HCT116 (cell line): ENCODE results near the gene C15orf61. TPM values are rescaled to one million over a fixed set of nuclear protein-coding genes. Genes with fewer than 3 reads are reported as not detected.

ENCODE experiments used
- ATAC-seq: fragments of 200-7000 bp; cut with Tn5 transposase; 2 replicates; pipeline ENCODE4 v1.9.1; 2020; ENCODE audit warnings: mild to moderate bottlenecking, moderate library complexity
- BruUV-seq: library from RNA; stranded (reverse); fragments of 400-500 nt; replicated peaks from 2 replicates; lab custom pipeline; 2021; lab: Mats Ljungman, UMichigan
- CTCF ChIA-PET: fragments of 300-600 bp; sonication (Branson Sonifier 250); formaldehyde crosslinking; loops from one replicate; lab custom pipeline; 2021; ENCODE audit warnings: antibody characterized with exemption; lab: Charles Lee
- POLR2A ChIA-PET: fragments of 300-600, 350-600 bp; sonication (Branson Sonifier 250); formaldehyde crosslinking; loops from one replicate; lab custom pipeline; 2021; ENCODE audit warnings: antibody characterized with exemption; lab: Charles Lee
- RAD21 ChIA-PET, 2 experiments: fragments of 300-600 bp; sonication (Branson Sonifier 250); formaldehyde crosslinking; loops; one replicate each; lab custom pipeline; 2023; ENCODE audit warnings: low total read pairs in 2 of 2; ENCODE audit not compliant: uncharacterized antibody in 2 of 2, unreplicated experiment in 2 of 2, low non-redundant PET in 1 of 2; lab: Charles Lee
- DNase-seq: peaks from one replicate; pipeline ENCODE4 v3.0.0-alpha.2; 2010; ENCODE audit warnings: low read depth, low spot score
- H2AFZ ChIP-seq: fragments of 200-600 bp; shearing (Covaris generic), sonication (generic); 2 replicates; pipeline ENCODE4 v1.6.1; 2017; ENCODE audit warnings: low read depth, mixed run types, mixed read lengths, antibody characterized with exemption, low read length; ENCODE audit not compliant: poor library complexity, severe bottlenecking
- H3K27ac ChIP-seq: 2 replicates; pipeline ENCODE4 v1.5.1; 2012; ENCODE audit warnings: low read depth, low read length
- H3K27me3 ChIP-seq: fragments of 200-600 bp; sonication (generic); 2 replicates; pipeline ENCODE4 v1.6.1; 2016; ENCODE audit warnings: mixed run types, low read length, mixed read lengths; ENCODE audit not compliant: insufficient read depth
- H3K36me3 ChIP-seq, 2 experiments: fragments of 200-500 bp in 1 of 2; fragments of 200-600 bp in 1 of 2; sonication (Bioruptor generic) in 1 of 2; sonication (generic) in 1 of 2; 2 replicates each; pipeline versions ENCODE4 v1.5.1 to v1.6.1; 2014 to 2016; ENCODE audit warnings: low read length in 2 of 2, inconsistent platforms in 1 of 2, mixed read lengths in 1 of 2, mixed run types in 1 of 2; ENCODE audit not compliant: insufficient read depth in 2 of 2, control insufficient read depth in 1 of 2
- H3K4me1 ChIP-seq, 2 experiments: fragments of 200-600 bp in 1 of 2; sonication (generic) in 1 of 2; 2 replicates each; pipeline versions ENCODE4 v1.5.1 to v1.6.1; 2012 to 2017; ENCODE audit warnings: low read length in 2 of 2, inconsistent platforms in 1 of 2, mild to moderate bottlenecking in 1 of 2, mixed read lengths in 1 of 2, mixed run types in 1 of 2, moderate library complexity in 1 of 2; ENCODE audit not compliant: insufficient read depth in 2 of 2, control insufficient read depth in 1 of 2
- H3K4me2 ChIP-seq: fragments of 200-600 bp; sonication (generic); 2 replicates; pipeline ENCODE4 v1.6.1; 2017; ENCODE audit warnings: mixed run types, low read length, mixed read lengths
- H3K4me3 ChIP-seq, 2 experiments: fragments of 200-600 bp in 1 of 2; sonication (generic) in 1 of 2; replicated peaks in 1 of 2; 2 replicates each; pipeline ENCODE4 v1.5.1; 2011 to 2016; ENCODE audit warnings: low read length in 2 of 2, control low read depth in 1 of 2, low read depth in 1 of 2, mild to moderate bottlenecking in 1 of 2, mixed read lengths in 1 of 2, mixed run types in 1 of 2
- H3K79me2 ChIP-seq: fragments of 200-600 bp; sonication (generic); 2 replicates; pipeline ENCODE4 v1.6.1; 2017; ENCODE audit warnings: mild to moderate bottlenecking, mixed run types, low read length, moderate library complexity, mixed read lengths; ENCODE audit not compliant: insufficient read depth
- H3K9ac ChIP-seq: fragments of 200-600 bp; sonication (generic); 2 replicates; pipeline ENCODE4 v1.6.1; 2016; ENCODE audit warnings: low read length, mixed read lengths
- H3K9me2 ChIP-seq: fragments of 200-600 bp; sonication (generic), shearing (Covaris generic); 2 replicates; pipeline ENCODE4 v1.6.1; 2017; ENCODE audit warnings: mixed run types, mild to moderate bottlenecking, moderate library complexity; ENCODE audit not compliant: insufficient read depth
- H3K9me3 ChIP-seq, 2 experiments: fragments of 200-500 bp in 1 of 2; fragments of 200-600 bp in 1 of 2; sonication (Bioruptor generic) in 1 of 2; sonication (generic) in 1 of 2; 2 replicates each; pipeline ENCODE4 v1.6.1; 2014 to 2017; ENCODE audit warnings: low read length in 2 of 2, mixed read lengths in 2 of 2, inconsistent platforms in 1 of 2, low read depth in 1 of 2, mild to moderate bottlenecking in 1 of 2, mixed run types in 1 of 2, moderate library complexity in 1 of 2; ENCODE audit not compliant: control insufficient read depth in 1 of 2, insufficient read depth in 1 of 2
- H4K20me1 ChIP-seq: fragments of 200-600 bp; sonication (generic), shearing (Covaris generic); 2 replicates; pipeline ENCODE4 v1.6.1; 2017; ENCODE audit warnings: mixed run types, mild to moderate bottlenecking, moderate library complexity; ENCODE audit not compliant: insufficient read depth
- CBX3 ChIP-seq: IDR thresholded peaks from 2 replicates; pipeline ENCODE4 v1.6.1; 2012; ENCODE audit warnings: low read depth
- CEBPB ChIP-seq: IDR thresholded peaks from 2 replicates; pipeline ENCODE4 v1.6.1; 2012; ENCODE audit warnings: low read depth
- EGR1 ChIP-seq: IDR thresholded peaks from 2 replicates; pipeline ENCODE4 v1.6.1; 2012; ENCODE audit warnings: low read depth
- EZH2 ChIP-seq: fragments of 200-600 bp; sonication (generic); IDR thresholded peaks from 2 replicates; pipeline ENCODE4 v1.6.1; 2017; ENCODE audit warnings: antibody characterized with exemption, mixed run types
- EZH2phosphoT487 ChIP-seq: fragments of 200-600 bp; IDR thresholded peaks from 2 replicates; pipeline ENCODE4 v1.6.1; 2018; ENCODE audit warnings: antibody characterized with exemption, borderline replicate concordance
- FOSL1 ChIP-seq: IDR thresholded peaks from 2 replicates; pipeline ENCODE4 v1.6.1; 2012; ENCODE audit warnings: low read depth
- JUND ChIP-seq: IDR thresholded peaks from 2 replicates; pipeline ENCODE4 v1.6.1; 2012
- POLR2A ChIP-seq: IDR thresholded peaks from 2 replicates; pipeline ENCODE4 v1.7.0; 2011; ENCODE audit warnings: borderline replicate concordance; ENCODE audit not compliant: insufficient read depth, insufficient read length; ENCODE audit errors: extremely low read depth
- POLR2AphosphoS5 ChIP-seq: IDR thresholded peaks from 2 replicates; pipeline ENCODE4 v1.6.1; 2011; ENCODE audit warnings: mild to moderate bottlenecking, low read depth, low read length, moderate library complexity
- SIN3A ChIP-seq: IDR thresholded peaks from 2 replicates; pipeline ENCODE4 v1.6.1; 2012; ENCODE audit warnings: low read depth
- SP1 ChIP-seq: IDR thresholded peaks from 2 replicates; pipeline ENCODE4 v1.6.1; 2012; ENCODE audit warnings: low read depth
- SRF ChIP-seq: IDR thresholded peaks from 2 replicates; pipeline ENCODE4 v1.6.1; 2012; ENCODE audit warnings: low read depth
- TCF7L2 ChIP-seq: IDR thresholded peaks from 2 replicates; pipeline ENCODE4 v1.7.0; 2011; ENCODE audit warnings: borderline replicate concordance, inconsistent platforms; ENCODE audit not compliant: insufficient read depth, insufficient read length; ENCODE audit errors: extremely low read depth
- YY1 ChIP-seq: IDR thresholded peaks from 2 replicates; pipeline ENCODE4 v1.6.1; 2011; ENCODE audit warnings: low read length, low read depth, moderate library complexity, mild to moderate bottlenecking; ENCODE audit not compliant: insufficient replicate concordance; ENCODE audit errors: extremely low read depth
- ZNF274 ChIP-seq: fragments of 200-500 bp; sonication (Bioruptor generic); IDR thresholded peaks from 2 replicates; pipeline ENCODE4 v1.6.1; 2014; ENCODE audit warnings: mild to moderate bottlenecking, low read depth, low read length, inconsistent platforms
- intact Hi-C: fragments of 100-400 bp; cut with micrococcal nuclease; formaldehyde crosslinking; loops from 2 replicates; pipeline ENCODE4 v1.10.0; 2022
- total RNA-seq: library from RNA; stranded (reverse); gene quantifications from one replicate; pipeline ENCODE4 v1.2.1, GENCODE V29; 2021; ENCODE audit not compliant: unreplicated experiment
- TF ChIP-seq, protein P1 (sequence below), 3 experiments: fragments of 200-600 bp in 1 of 3; sonication (generic) in 1 of 3; IDR thresholded peaks in 2 of 3; conservative IDR thresholded peaks in 1 of 3; 2 replicates each; pipeline ENCODE4 v1.5.1; 2012 to 2017; ENCODE audit warnings: low read depth in 2 of 3, low read length in 2 of 3, antibody characterized with exemption in 1 of 3, borderline replicate concordance in 1 of 3, control low read depth in 1 of 3, mild to moderate bottlenecking in 1 of 3, mixed read lengths in 1 of 3, mixed run types in 1 of 3, moderate library complexity in 1 of 3; ENCODE audit not compliant: insufficient read depth in 1 of 3
- TF ChIP-seq, protein P2 (sequence below): IDR thresholded peaks from 2 replicates; pipeline ENCODE4 v1.6.1; 2012; ENCODE audit warnings: low read depth
- TF ChIP-seq, protein P3 (sequence below): IDR thresholded peaks from 2 replicates; pipeline ENCODE4 v1.6.1; 2012
- TF ChIP-seq, protein P4 (sequence below): IDR thresholded peaks from 2 replicates; pipeline ENCODE4 v1.6.1; 2011; ENCODE audit warnings: mild to moderate bottlenecking, low read length, moderate library complexity; ENCODE audit not compliant: insufficient replicate concordance; ENCODE audit errors: extremely low read depth

C15orf61 gene
- total RNA-seq, 1 experiment from 2014 or later, result 9.9 TPM

DNA sequence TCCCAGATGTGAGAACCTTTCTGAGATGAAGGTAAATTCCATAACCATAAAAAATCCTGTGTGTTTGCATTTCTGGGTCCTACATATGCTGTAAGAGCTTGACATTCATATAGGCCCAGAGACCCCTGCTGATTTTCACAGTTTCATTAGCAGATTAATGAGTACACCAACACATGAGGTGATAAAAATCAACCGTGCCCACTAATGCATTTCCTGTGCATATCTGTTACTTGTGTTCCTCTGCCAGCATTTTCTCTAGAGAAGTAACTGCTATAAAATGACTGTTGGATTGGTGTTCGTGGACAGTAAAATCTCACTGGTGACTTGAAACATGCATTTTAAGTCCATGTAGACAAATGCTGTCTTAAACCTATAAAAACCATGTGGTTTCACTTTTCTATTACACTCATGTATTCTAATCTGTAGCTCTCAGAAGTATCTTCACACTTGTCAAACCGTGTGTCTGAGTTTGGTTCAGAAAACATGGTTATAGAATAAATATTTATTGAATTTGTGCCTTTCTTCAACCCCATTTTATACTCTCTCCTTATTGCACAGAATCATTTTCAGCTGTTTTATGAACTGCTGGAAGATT, 36.1 kb downstream of the C15orf61 start (continued):
- TF ChIP-seq ZNF274, result no peak
- TF ChIP-seq SIN3A, result no peak

DNA sequence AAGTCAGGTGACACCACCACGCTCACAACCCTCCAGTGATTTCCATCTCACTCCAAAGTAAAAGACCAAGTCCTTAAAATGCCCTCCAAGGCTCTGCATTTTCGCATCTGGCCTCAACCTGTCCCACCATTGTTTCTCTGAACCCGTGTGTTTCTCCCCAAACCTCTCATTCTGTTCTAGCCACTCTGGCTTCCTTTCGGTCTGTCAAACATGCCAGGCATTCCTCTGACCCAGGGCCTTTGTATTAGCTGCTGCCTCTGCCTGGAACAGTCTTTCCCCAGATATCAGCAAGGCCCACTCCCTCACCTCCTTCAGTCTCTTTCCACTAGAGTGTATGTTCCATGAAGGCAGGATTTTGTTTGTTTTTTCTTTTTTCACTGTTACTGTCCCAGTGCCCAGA, 37.6 kb downstream of the C15orf61 start:
- TF ChIP-seq POLR2A (no peak), EGR1 (no peak), YY1 (no peak), SRF (no peak), ZNF274 (no peak), POLR2AphosphoS5 (no peak), FOSL1 (no peak), SP1 (no peak), EZH2phosphoT487 (no peak), TCF7L2 (no peak), SIN3A (no peak), JUND (no peak), CBX3 (no peak), CEBPB (no peak), EZH2 (no peak)
- TF ChIP-seq, protein P1, sequence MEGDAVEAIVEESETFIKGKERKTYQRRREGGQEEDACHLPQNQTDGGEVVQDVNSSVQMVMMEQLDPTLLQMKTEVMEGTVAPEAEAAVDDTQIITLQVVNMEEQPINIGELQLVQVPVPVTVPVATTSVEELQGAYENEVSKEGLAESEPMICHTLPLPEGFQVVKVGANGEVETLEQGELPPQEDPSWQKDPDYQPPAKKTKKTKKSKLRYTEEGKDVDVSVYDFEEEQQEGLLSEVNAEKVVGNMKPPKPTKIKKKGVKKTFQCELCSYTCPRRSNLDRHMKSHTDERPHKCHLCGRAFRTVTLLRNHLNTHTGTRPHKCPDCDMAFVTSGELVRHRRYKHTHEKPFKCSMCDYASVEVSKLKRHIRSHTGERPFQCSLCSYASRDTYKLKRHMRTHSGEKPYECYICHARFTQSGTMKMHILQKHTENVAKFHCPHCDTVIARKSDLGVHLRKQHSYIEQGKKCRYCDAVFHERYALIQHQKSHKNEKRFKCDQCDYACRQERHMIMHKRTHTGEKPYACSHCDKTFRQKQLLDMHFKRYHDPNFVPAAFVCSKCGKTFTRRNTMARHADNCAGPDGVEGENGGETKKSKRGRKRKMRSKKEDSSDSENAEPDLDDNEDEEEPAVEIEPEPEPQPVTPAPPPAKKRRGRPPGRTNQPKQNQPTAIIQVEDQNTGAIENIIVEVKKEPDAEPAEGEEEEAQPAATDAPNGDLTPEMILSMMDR (IDR thresholded peaks at IDR 0.05 in 2 of 3, conservative IDR thresholded peaks at IDR 0.05 in 1 of 3; ENCODE audit: borderline replicate concordance in 1 of 3, insufficient read depth in 1 of 3, low read depth in 2 of 3, low read length in 2 of 3), result no peak
- TF ChIP-seq, protein P2, sequence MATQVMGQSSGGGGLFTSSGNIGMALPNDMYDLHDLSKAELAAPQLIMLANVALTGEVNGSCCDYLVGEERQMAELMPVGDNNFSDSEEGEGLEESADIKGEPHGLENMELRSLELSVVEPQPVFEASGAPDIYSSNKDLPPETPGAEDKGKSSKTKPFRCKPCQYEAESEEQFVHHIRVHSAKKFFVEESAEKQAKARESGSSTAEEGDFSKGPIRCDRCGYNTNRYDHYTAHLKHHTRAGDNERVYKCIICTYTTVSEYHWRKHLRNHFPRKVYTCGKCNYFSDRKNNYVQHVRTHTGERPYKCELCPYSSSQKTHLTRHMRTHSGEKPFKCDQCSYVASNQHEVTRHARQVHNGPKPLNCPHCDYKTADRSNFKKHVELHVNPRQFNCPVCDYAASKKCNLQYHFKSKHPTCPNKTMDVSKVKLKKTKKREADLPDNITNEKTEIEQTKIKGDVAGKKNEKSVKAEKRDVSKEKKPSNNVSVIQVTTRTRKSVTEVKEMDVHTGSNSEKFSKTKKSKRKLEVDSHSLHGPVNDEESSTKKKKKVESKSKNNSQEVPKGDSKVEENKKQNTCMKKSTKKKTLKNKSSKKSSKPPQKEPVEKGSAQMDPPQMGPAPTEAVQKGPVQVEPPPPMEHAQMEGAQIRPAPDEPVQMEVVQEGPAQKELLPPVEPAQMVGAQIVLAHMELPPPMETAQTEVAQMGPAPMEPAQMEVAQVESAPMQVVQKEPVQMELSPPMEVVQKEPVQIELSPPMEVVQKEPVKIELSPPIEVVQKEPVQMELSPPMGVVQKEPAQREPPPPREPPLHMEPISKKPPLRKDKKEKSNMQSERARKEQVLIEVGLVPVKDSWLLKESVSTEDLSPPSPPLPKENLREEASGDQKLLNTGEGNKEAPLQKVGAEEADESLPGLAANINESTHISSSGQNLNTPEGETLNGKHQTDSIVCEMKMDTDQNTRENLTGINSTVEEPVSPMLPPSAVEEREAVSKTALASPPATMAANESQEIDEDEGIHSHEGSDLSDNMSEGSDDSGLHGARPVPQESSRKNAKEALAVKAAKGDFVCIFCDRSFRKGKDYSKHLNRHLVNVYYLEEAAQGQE, result no peak
- TF ChIP-seq, protein P3, sequence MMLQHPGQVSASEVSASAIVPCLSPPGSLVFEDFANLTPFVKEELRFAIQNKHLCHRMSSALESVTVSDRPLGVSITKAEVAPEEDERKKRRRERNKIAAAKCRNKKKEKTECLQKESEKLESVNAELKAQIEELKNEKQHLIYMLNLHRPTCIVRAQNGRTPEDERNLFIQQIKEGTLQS, result no peak
- TF ChIP-seq, protein P4, sequence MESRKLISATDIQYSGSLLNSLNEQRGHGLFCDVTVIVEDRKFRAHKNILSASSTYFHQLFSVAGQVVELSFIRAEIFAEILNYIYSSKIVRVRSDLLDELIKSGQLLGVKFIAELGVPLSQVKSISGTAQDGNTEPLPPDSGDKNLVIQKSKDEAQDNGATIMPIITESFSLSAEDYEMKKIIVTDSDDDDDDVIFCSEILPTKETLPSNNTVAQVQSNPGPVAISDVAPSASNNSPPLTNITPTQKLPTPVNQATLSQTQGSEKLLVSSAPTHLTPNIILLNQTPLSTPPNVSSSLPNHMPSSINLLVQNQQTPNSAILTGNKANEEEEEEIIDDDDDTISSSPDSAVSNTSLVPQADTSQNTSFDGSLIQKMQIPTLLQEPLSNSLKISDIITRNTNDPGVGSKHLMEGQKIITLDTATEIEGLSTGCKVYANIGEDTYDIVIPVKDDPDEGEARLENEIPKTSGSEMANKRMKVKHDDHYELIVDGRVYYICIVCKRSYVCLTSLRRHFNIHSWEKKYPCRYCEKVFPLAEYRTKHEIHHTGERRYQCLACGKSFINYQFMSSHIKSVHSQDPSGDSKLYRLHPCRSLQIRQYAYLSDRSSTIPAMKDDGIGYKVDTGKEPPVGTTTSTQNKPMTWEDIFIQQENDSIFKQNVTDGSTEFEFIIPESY, result no peak
- ChIA-PET RAD21 (no interaction called here), CTCF (no interaction called here), POLR2A (no interaction called here)
- intact Hi-C loops, result no loop called here
- H3K27me3 ChIP-seq, result no peaks in the 10 kb centered on the region
- H3K4me3 ChIP-seq, result no peak overlapping the region
- H3K4me2 ChIP-seq, result no peak overlapping the region
- no peaks in the 10 kb centered on the region; a peak in 1 of 4 replicates for H3K9me3 ChIP-seq
- H3K4me1 ChIP-seq, result no peaks in the 10 kb centered on the region
- no peaks in the 10 kb centered on the region for H3K9me2 ChIP-seq
- H3K79me2 ChIP-seq, result no peaks in the 10 kb centered on the region
- DNase-seq, result no peak
- H2AFZ ChIP-seq, result no peak overlapping the region
- no TSS peak for BruUV-seq
- no peak for ATAC-seq
- no peak overlapping the region for H3K27ac ChIP-seq
- H3K36me3 ChIP-seq, result peaks cover 0 to 7% of the 10 kb centered on the region in 2 experiments; a peak in 1 of 4 replicates
- no peaks in the 10 kb centered on the region for H4K20me1 ChIP-seq
- no peak overlapping the region for H3K9ac ChIP-seq
